Measurements from ENCODE around the gene NTN3. TPM values are rescaled to one million over a fixed set of nuclear protein-coding genes. Genes with fewer than 3 reads are reported as not detected.

NTN3 gene
- total and polyA plus RNA-seq, 7 experiments from 2014 or later = not detected

GRCh38 chr16:2496223-2497115, 25.4 kb downstream of the NTN3 start:
- Mint-ChIP-seq H3K27ac (no peak overlapping the region), H3K36me3 (peaks cover 0 to 8% (median 0%) of the 10 kb centered on the region in 5 donors), H3K9me3 (no peaks in the 10 kb centered on the region), H3K4me3 (no peak overlapping the region), H3K27me3 (no peaks in the 10 kb centered on the region), H3K4me1 (no peaks in the 10 kb centered on the region)
- CTCF ChIA-PET = interaction anchor here (0.6 kb wide), 1 partner anchor 35 kb away, joined by 3 read pairs; the partner anchor contains the start of gene CEMP1
- H3K4me1 ChIP-seq (ENCODE audit: control insufficient read depth in 2 of 2, insufficient read depth in 2 of 2, low read length in 2 of 2) = no peaks in the 10 kb centered on the region
- intact Hi-C loops (cut with micrococcal nuclease) = no loop called here
- ATAC-seq (no peak), DNase-seq (no peak)
- H3K27ac ChIP-seq (ENCODE audit: low read depth, low read length) = no peak overlapping the region
- no peaks in the 10 kb centered on the region for H3K27me3 ChIP-seq (ENCODE audit: control insufficient read depth in 2 of 2, insufficient read depth in 2 of 2, low read length in 2 of 2)
- POLR2A ChIA-PET = no interaction called here
- H3K36me3 ChIP-seq (ENCODE audit: control insufficient read depth in 2 of 3, insufficient read depth in 3 of 3, low read length in 3 of 3) = peaks cover 0 to 19% (median 0%) of the 10 kb centered on the region in 3 experiments
- no peak overlapping the region for H3K4me3 ChIP-seq (ENCODE audit: low read length)
- H3K9me3 ChIP-seq (ENCODE audit: control insufficient read depth in 2 of 3, low read length in 3 of 3) = no peaks in the 10 kb centered on the region

DNA sequence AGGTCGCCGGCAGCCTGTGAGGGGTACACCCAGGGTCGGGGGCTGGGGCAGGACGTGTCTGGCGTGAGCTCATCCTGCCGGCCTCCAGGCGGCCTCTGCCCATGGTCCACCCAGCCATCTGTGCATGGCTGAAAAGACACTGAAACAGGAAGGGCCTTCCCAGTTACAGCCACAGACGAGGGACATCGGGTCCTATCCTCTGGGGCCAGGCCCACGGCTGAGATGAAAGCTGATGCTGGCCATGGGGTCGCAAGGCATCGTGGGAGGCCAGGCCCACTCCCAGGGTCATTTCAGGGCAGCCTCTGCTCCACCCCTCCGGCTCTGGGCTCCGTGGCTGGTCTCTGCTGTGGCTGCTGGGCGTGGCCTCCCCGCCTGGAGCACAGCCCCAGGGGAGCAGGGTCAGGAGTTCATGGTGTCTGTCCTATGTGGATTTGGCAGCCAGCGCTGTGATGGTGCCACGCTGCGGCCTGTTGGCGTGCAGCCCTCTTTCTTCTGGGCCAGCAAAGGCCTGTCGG, 26.1 kb downstream of the NTN3 start:
- Mint-ChIP-seq H3K4me1 (peaks cover 0 to 3% (median 0%) of the 10 kb centered on the region in 7 donors), H3K9me3 (no peaks in the 10 kb centered on the region), H3K36me3 (peaks cover 0 to 8% (median 0%) of the 10 kb centered on the region in 5 donors), H3K27me3 (no peaks in the 10 kb centered on the region), H3K27ac (no peak overlapping the region), H3K4me3 (no peak overlapping the region)
- no peak overlapping the region for H3K27ac ChIP-seq (ENCODE audit: low read depth, low read length)
- no peaks in the 10 kb centered on the region for H3K9me3 ChIP-seq (ENCODE audit: control insufficient read depth in 2 of 3, low read length in 3 of 3)
- ATAC-seq = no peak
- no peaks in the 10 kb centered on the region for H3K4me1 ChIP-seq (ENCODE audit: control insufficient read depth in 2 of 2, insufficient read depth in 2 of 2, low read length in 2 of 2)
- H3K36me3 ChIP-seq (ENCODE audit: control insufficient read depth in 2 of 3, insufficient read depth in 3 of 3, low read length in 3 of 3) = peaks cover 0 to 19% (median 0%) of the 10 kb centered on the region in 3 experiments
- intact Hi-C loops (cut with micrococcal nuclease) = no loop called here
- ChIA-PET POLR2A (no interaction called here), CTCF (no interaction called here)
- H3K27me3 ChIP-seq (ENCODE audit: control insufficient read depth in 2 of 2, insufficient read depth in 2 of 2, low read length in 2 of 2) = no peaks in the 10 kb centered on the region
- H3K4me3 ChIP-seq (ENCODE audit: low read length) = no peak overlapping the region
- no peak for DNase-seq

- H3K27me3 ChIP-seq (ENCODE audit: control insufficient read depth in 2 of 2, insufficient read depth in 2 of 2, low read length in 2 of 2) = no peaks in the 10 kb centered on the region
- no peaks in the 10 kb centered on the region for H3K9me3 ChIP-seq (ENCODE audit: control insufficient read depth in 2 of 3, low read length in 3 of 3)
- ChIA-PET POLR2A (no interaction called here), CTCF (no interaction called here)
- H3K4me1 ChIP-seq (ENCODE audit: control insufficient read depth in 2 of 2, insufficient read depth in 2 of 2, low read length in 2 of 2) = no peaks in the 10 kb centered on the region
- DNase-seq (no peak), ATAC-seq (no peak)
- Mint-ChIP-seq H3K9me3 (no peaks in the 10 kb centered on the region), H3K4me1 (peaks cover 0 to 3% (median 0%) of the 10 kb centered on the region in 7 donors), H3K4me3 (no peak overlapping the region), H3K27ac (no peak overlapping the region), H3K36me3 (peaks cover 0 to 8% (median 0%) of the 10 kb centered on the region in 5 donors), H3K27me3 (no peaks in the 10 kb centered on the region)
- intact Hi-C loops (cut with micrococcal nuclease) = no loop called here
- peaks cover 0 to 19% (median 0%) of the 10 kb centered on the region in 3 experiments for H3K36me3 ChIP-seq (ENCODE audit: control insufficient read depth in 2 of 3, insufficient read depth in 3 of 3, low read length in 3 of 3)
- H3K27ac ChIP-seq (ENCODE audit: low read depth, low read length) = no peak overlapping the region
- no peak overlapping the region for H3K4me3 ChIP-seq (ENCODE audit: low read length)
Observed at GRCh38 chr16:2497695-2498484, 26.8 kb downstream of the NTN3 start.

DNA sequence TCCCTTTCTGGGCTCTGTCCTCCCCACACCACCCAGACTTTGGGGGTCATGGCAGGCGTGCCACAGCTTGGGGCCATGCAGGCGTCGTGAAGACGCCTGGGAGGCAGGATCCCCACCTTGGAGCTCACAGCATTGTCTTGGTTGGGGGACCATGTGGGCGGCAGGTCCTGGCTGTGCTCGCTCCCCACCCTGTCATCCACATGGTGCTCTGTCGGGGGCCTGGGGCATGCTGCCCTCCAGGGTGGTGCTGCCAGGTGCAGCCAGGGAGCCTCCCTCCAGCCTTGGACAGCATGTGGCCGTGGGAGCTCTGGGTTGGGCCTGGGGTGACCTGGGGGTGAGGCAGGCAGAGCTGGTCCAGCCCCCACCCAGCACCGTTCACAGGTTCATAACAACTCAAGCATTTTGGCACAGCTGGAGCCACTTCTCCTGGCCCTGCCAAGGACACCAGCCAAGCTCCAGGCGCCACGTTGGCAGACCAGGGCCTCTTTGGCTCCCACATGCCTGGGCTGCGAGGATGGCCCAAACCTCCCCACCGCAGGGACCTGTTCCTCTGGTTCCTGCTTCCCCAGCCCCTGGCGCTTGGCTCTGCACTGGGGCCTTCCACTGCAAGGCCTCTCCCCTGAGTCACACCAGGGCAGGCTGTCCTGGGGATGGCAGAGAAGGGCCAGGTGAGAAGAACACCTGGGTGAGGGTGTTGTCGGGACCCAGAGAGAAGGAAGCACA, 27.6 kb downstream of the NTN3 start:
- Mint-ChIP-seq H3K36me3 (peaks cover 0 to 8% (median 0%) of the 10 kb centered on the region in 5 donors), H3K4me3 (no peak overlapping the region), H3K27ac (no peak overlapping the region), H3K4me1 (peaks cover 0 to 3% (median 0%) of the 10 kb centered on the region in 7 donors), H3K9me3 (no peaks in the 10 kb centered on the region), H3K27me3 (no peaks in the 10 kb centered on the region)
- no peak overlapping the region for H3K4me3 ChIP-seq (ENCODE audit: low read length)
- CTCF ChIA-PET = interaction anchor here (0.7 kb wide), 1 partner anchor 876 kb away, joined by 3 read pairs; no protein-coding TSS in a partner anchor
- H3K9me3 ChIP-seq (ENCODE audit: control insufficient read depth in 2 of 3, low read length in 3 of 3) = no peaks in the 10 kb centered on the region
- peaks cover 0 to 19% (median 0%) of the 10 kb centered on the region in 3 experiments for H3K36me3 ChIP-seq (ENCODE audit: control insufficient read depth in 2 of 3, insufficient read depth in 3 of 3, low read length in 3 of 3)
- POLR2A ChIA-PET = interaction anchor here (0.6 kb wide), 1 partner anchor 492 kb away, joined by 3 read pairs; no protein-coding TSS in a partner anchor
- ATAC-seq (no peak), DNase-seq (no peak)
- intact Hi-C loops (cut with micrococcal nuclease) = no loop called here
- H3K4me1 ChIP-seq (ENCODE audit: control insufficient read depth in 2 of 2, insufficient read depth in 2 of 2, low read length in 2 of 2) = no peaks in the 10 kb centered on the region
- no peaks in the 10 kb centered on the region for H3K27me3 ChIP-seq (ENCODE audit: control insufficient read depth in 2 of 2, insufficient read depth in 2 of 2, low read length in 2 of 2)
- H3K27ac ChIP-seq (ENCODE audit: low read depth, low read length) = no peak overlapping the region

DNA sequence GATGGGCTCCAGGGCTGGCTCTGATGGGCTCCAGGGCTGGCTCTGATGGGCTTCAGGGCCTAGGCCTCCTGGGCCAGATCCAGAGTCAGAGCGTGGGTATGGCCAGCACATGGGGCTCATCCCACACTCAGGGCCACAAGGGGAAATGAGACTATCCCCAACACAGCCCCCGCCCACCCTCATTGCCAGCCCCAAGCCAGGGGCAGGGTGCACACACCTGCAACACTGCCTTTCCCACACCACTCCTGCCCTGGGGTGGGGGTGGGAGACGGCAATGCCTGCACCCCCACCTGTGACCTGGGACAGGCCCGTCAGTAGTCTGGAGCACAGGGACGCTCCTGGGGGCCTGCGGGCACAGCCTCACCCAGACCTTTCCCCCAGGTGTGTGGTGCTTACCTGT, 28.4 kb downstream of the NTN3 start:
- POLR2A ChIA-PET = interaction anchor here (0.6 kb wide), 1 partner anchor 492 kb away, joined by 3 read pairs; no protein-coding TSS in a partner anchor
- no peak overlapping the region for H3K4me3 ChIP-seq (ENCODE audit: low read length)
- CTCF ChIA-PET = interaction anchor here (0.7 to 1.1 kb wide), 3 partner anchors 59 to 86 kb away, joined by 3 read pairs; no protein-coding TSS in a partner anchor
- Mint-ChIP-seq H3K9me3 (no peaks in the 10 kb centered on the region), H3K27me3 (no peaks in the 10 kb centered on the region), H3K4me3 (no peak overlapping the region), H3K27ac (no peak overlapping the region), H3K4me1 (peaks cover 0 to 3% (median 0%) of the 10 kb centered on the region in 7 donors), H3K36me3 (peaks cover 0 to 8% (median 0%) of the 10 kb centered on the region in 5 donors)
- H3K36me3 ChIP-seq (ENCODE audit: control insufficient read depth in 2 of 3, insufficient read depth in 3 of 3, low read length in 3 of 3) = peaks cover 0 to 19% (median 0%) of the 10 kb centered on the region in 3 experiments
- no peaks in the 10 kb centered on the region for H3K27me3 ChIP-seq (ENCODE audit: control insufficient read depth in 2 of 2, insufficient read depth in 2 of 2, low read length in 2 of 2)
- ATAC-seq = no peak
- H3K27ac ChIP-seq (ENCODE audit: low read depth, low read length) = no peak overlapping the region
- intact Hi-C loops (cut with micrococcal nuclease) = no loop called here
- no peaks in the 10 kb centered on the region for H3K9me3 ChIP-seq (ENCODE audit: control insufficient read depth in 2 of 3, low read length in 3 of 3)
- no peaks in the 10 kb centered on the region for H3K4me1 ChIP-seq (ENCODE audit: control insufficient read depth in 2 of 2, insufficient read depth in 2 of 2, low read length in 2 of 2)
- DNase-seq = no peak

DNA sequence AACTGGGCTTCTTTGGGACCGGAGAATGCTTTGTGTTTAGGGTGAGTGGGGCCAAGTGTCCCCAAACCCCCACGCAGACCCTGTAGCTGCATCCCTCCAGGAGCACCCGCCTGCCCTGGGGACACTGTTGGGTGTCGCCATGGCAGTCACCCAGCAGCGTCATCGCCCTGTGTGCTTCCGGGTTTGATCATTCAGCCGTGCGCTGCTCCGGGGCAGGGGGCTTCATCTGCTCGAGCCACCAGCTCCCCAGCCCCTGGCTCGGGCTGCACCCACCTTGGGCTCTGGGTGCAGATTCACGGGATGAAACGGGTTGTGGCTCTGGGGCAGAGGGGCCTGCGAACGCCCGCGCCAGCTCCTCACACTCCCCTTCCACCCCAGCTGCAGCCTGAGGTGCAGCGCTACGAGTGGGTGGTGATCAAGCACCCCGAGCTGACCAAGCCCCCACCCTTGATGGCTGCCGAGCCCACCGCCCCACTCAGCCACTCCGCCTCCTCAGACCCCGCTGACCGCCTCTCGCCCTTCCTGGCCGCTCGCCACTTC, 28.9 kb downstream of the NTN3 start:
- no peak for ATAC-seq
- H3K4me1 Mint-ChIP-seq = peaks cover 0 to 3% (median 0%) of the 10 kb centered on the region in 7 donors

More for the DNA sequence above, 28.9 kb downstream of the NTN3 start:
- Histone ChIP-seq H3K27me3 (ENCODE audit: control insufficient read depth in 2 of 2, insufficient read depth in 2 of 2, low read length in 2 of 2) (no peaks in the 10 kb centered on the region), H3K36me3 (ENCODE audit: control insufficient read depth in 2 of 3, insufficient read depth in 3 of 3, low read length in 3 of 3) (peaks cover 0 to 19% (median 0%) of the 10 kb centered on the region in 3 experiments), H3K9me3 (ENCODE audit: control insufficient read depth in 2 of 3, low read length in 3 of 3) (no peaks in the 10 kb centered on the region), H3K27ac (ENCODE audit: low read depth, low read length) (no peak overlapping the region), H3K4me1 (ENCODE audit: control insufficient read depth in 2 of 2, insufficient read depth in 2 of 2, low read length in 2 of 2) (no peaks in the 10 kb centered on the region), H3K4me3 (ENCODE audit: low read length) (no peak overlapping the region)
- H3K4me3 Mint-ChIP-seq = no peak overlapping the region
- no peaks in the 10 kb centered on the region for H3K9me3 Mint-ChIP-seq
- ChIA-PET POLR2A (interaction anchor here (3.7 kb wide), 1 partner anchor 14 kb away, joined by 14 read pairs; the partner anchor contains the start of gene ATP6V0C), CTCF (interaction anchor here (0.7 to 1.2 kb wide), 5 partner anchors 37 to 143 kb away, joined by 3 read pairs; partner anchors contain the start of gene PDPK1)
- DNase-seq = no peak
- H3K27ac Mint-ChIP-seq = no peak overlapping the region
- H3K27me3 Mint-ChIP-seq = no peaks in the 10 kb centered on the region
- peaks cover 0 to 8% (median 0%) of the 10 kb centered on the region in 5 donors for H3K36me3 Mint-ChIP-seq
- intact Hi-C loops (cut with micrococcal nuclease) = no loop called here

Measured in naive thymus-derived CD4-positive, alpha-beta T cell (primary cell).